Ascending aorta (tissue), 2 donors: ENCODE measurements around the gene HPS3. TPM values are rescaled to one million over a fixed set of nuclear protein-coding genes. Genes with fewer than 3 reads are reported as not detected.
A peak's percentile ranks its signal among the peaks of the same experiment; 100 is the strongest.

Experiments used
- DNase-seq, 2 donors: peaks; one replicate each; pipeline ENCODE4 v3.0.0-alpha.2; 2019; ENCODE audit warnings: low spot score in 2 of 2
- H3K27ac ChIP-seq, 2 donors: fragments of 200-600 bp; sonication (generic); one replicate each; pipeline ENCODE4 v1.5.1; 2016 to 2017; ENCODE audit warnings: mild to moderate bottlenecking in 1 of 2
- H3K27me3 ChIP-seq: fragments of 200-600 bp; sonication (generic); one replicate; pipeline ENCODE4 v1.5.1; 2017
- H3K36me3 ChIP-seq, 2 donors: fragments of 200-600 bp; sonication (generic); one replicate each; pipeline ENCODE4 v1.5.1; 2016
- H3K4me1 ChIP-seq, 2 donors: fragments of 200-600 bp; sonication (generic); one replicate each; pipeline ENCODE4 v1.5.1; 2016 to 2017; ENCODE audit warnings: mild to moderate bottlenecking in 1 of 2
- H3K4me3 ChIP-seq, 2 donors: fragments of 200-600 bp; sonication (generic); one replicate each; pipeline ENCODE4 v1.5.1; 2016 to 2017; ENCODE audit warnings: mild to moderate bottlenecking in 1 of 2
- H3K9me3 ChIP-seq, 2 donors: fragments of 200-600 bp; sonication (generic); one replicate each; pipeline ENCODE4 v1.5.1; 2016
- intact Hi-C: fragments of 100-400 bp; cut with DNase I; formaldehyde crosslinking; loops from one replicate; pipeline ENCODE4 v1.15.1; 2023
- total RNA-seq: library from RNA; depleted of rRNA; stranded (reverse); fragments of >200 nt; gene quantifications from one replicate; pipeline ENCODE4 v1.1.0, GENCODE V29; 2016
- TF ChIP-seq, protein P1 (sequence below), 3 experiments: fragments of 200-600 bp in 2 of 3; fragments of 450-650 bp in 1 of 3; sonication (generic) in 2 of 3; IDR thresholded peaks; one replicate each; pipeline ENCODE4 v1.5.1; 2016 to 2019; ENCODE audit warnings: antibody characterized with exemption in 3 of 3, mild to moderate bottlenecking in 1 of 3, moderate library complexity in 1 of 3

Gene HPS3
- total RNA-seq, 1 donor from 2014 or later, result 18.9 TPM

DNA sequence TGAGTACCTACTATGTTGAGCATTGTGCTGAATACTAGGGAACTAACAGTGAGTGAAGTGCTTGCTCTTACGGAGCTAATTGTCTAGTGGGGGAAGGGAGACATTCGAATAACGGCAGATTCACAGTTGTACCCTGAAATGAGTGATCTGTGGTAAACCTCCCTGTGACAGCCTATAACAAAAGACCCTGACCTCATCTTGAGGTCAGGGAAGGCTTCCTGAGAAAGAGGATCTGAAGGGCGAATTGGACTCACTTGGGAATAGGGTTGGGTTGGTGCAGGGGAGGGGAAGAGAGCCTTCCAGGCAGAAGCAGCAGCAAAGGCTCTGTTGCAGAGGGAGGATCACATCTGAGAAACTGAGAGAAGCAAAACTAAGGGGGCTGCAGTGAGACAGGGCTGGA lies 13.2 kb downstream of the HPS3 start:
- H3K4me1 ChIP-seq, result no peaks in the 10 kb centered on the region
- TF ChIP-seq, protein P1, sequence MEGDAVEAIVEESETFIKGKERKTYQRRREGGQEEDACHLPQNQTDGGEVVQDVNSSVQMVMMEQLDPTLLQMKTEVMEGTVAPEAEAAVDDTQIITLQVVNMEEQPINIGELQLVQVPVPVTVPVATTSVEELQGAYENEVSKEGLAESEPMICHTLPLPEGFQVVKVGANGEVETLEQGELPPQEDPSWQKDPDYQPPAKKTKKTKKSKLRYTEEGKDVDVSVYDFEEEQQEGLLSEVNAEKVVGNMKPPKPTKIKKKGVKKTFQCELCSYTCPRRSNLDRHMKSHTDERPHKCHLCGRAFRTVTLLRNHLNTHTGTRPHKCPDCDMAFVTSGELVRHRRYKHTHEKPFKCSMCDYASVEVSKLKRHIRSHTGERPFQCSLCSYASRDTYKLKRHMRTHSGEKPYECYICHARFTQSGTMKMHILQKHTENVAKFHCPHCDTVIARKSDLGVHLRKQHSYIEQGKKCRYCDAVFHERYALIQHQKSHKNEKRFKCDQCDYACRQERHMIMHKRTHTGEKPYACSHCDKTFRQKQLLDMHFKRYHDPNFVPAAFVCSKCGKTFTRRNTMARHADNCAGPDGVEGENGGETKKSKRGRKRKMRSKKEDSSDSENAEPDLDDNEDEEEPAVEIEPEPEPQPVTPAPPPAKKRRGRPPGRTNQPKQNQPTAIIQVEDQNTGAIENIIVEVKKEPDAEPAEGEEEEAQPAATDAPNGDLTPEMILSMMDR (IDR thresholded peaks at IDR 0.05), result no peak
- H3K4me3 ChIP-seq, result no peak overlapping the region
- no peak overlapping the region for H3K27ac ChIP-seq
- DNase-seq, result no peak
- intact Hi-C loops, result no loop called here
- H3K36me3 ChIP-seq, result peaks cover 12 to 34% of the 10 kb centered on the region in 2 donors
- no peaks in the 10 kb centered on the region for H3K27me3 ChIP-seq
- H3K9me3 ChIP-seq, result no peaks in the 10 kb centered on the region

DNA sequence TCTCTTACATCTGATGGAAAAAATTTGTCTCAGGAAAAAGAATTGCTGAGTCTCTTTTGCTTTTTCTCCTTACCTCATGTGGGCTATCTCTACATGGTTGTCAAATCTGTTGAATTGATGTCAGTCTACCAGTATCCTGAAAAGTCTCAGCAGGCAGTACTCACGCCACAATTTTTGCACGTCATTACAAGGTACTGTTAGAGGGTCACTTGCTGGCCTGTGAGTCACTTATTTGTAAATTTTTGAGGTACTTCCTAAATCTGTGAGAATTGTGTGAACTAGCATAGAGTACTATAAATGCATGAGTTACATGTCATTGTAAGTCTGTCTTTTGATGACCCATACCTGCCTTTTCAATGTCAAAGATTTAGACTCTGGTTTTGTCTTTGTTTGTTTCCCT lies 15.9 kb downstream of the HPS3 start:
- no peaks in the 10 kb centered on the region for H3K4me1 ChIP-seq
- TF ChIP-seq, protein P1 (IDR thresholded peaks at IDR 0.05), result no peak
- H3K27ac ChIP-seq, result no peak overlapping the region
- no peaks in the 10 kb centered on the region for H3K9me3 ChIP-seq
- H3K36me3 ChIP-seq, result peaks cover 12 to 37% of the 10 kb centered on the region in 2 donors
- intact Hi-C loops, result no loop called here
- DNase-seq, result no peak
- no peak overlapping the region for H3K4me3 ChIP-seq
- H3K27me3 ChIP-seq, result no peaks in the 10 kb centered on the region

GRCh38 chr3:149145974-149146373 lies 16.5 kb downstream of the HPS3 start:
- intact Hi-C loops, result no loop called here
- Histone ChIP-seq H3K27ac (no peak overlapping the region), H3K27me3 (no peaks in the 10 kb centered on the region), H3K9me3 (no peaks in the 10 kb centered on the region), H3K36me3 (peaks cover 12 to 42% of the 10 kb centered on the region in 2 donors), H3K4me3 (no peak overlapping the region), H3K4me1 (no peaks in the 10 kb centered on the region)
- no peak for DNase-seq
- TF ChIP-seq, protein P1 (IDR thresholded peaks at IDR 0.05), result no peak

- peaks cover 0 to 6% of the 10 kb centered on the region in 2 donors for H3K4me1 ChIP-seq
- intact Hi-C loops, result no loop called here
- H3K36me3 ChIP-seq, result peaks cover 3 to 19% of the 10 kb centered on the region in 2 donors
- H3K4me3 ChIP-seq, result no peak overlapping the region
- TF ChIP-seq, protein P1 (IDR thresholded peaks at IDR 0.05), result no peak
- no peak for DNase-seq
- H3K9me3 ChIP-seq, result no peaks in the 10 kb centered on the region
- H3K27me3 ChIP-seq, result no peaks in the 10 kb centered on the region
- no peak overlapping the region for H3K27ac ChIP-seq
These were observed 21.0 kb downstream of the HPS3 start for GRCh38 chr3:149150436-149150835.

DNA sequence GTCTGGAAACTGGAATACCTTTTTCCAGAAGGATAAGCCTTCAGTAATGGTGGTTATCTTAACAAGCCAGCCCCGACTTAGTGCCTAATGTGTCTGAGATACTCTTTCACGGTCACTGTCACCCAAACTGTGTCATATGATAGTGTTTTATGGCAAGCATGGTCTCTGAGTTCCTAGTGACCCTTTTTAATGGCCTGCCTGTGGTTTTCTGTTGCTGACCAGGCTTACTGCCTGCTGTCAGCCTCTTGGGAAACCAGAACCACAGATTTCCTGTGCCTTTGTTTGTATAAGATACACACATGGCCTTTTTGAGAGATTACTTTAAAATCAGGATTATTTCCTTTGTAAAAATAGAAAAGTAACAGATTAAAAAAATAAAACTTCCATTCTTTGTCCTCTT lies 22.4 kb downstream of the HPS3 start:
- peaks cover 8 to 25% of the 10 kb centered on the region in 2 donors for H3K36me3 ChIP-seq

More for the DNA sequence above, 22.4 kb downstream of the HPS3 start:
- TF ChIP-seq, protein P1 (IDR thresholded peaks at IDR 0.05), result no peak
- Histone ChIP-seq H3K4me1 (peaks cover 0 to 6% of the 10 kb centered on the region in 2 donors), H3K4me3 (no peak overlapping the region), H3K9me3 (no peaks in the 10 kb centered on the region), H3K27ac (peak overlapping the region; percentile 36 to 65), H3K27me3 (no peaks in the 10 kb centered on the region)
- intact Hi-C loops, result no loop called here
- no peak for DNase-seq
